NCI-H345 (cell line): ENCODE measurements around the gene PRPSAP2.
"Not testable (repeated sequence)": the region's sequence is repeated elsewhere in the genome, so short reads cannot be mapped to it uniquely, and the experiment has no call there.

Source experiments
- DNase-seq: peaks from one replicate; lab custom pipeline; 2025; lab: John Stamatoyannopoulos, UW

PRPSAP2 gene

GRCh38 chr17:18944646-18945045, 86.7 kb downstream of the PRPSAP2 start:
- no peak for DNase-seq

DNA sequence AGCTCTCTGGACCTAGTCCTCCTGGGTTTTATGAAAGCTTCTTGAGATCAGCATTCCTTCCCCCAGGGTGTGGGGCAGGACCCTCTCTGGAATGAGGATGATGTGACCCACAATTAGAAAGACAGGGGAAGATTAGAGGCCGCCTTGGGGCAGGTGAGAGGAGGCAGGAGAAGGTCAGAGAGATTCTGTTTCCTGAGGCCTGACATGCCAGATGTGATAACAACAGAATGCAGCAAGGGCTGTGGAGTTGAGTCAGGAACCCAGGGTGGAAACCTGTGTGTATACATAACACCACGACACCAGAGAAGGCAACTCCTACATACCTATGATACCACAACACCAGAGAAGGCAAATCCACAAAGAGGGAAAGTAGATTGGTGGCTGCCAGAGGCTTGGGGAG, 88.6 kb downstream of the PRPSAP2 start:
- DNase-seq, result no peak

DNA sequence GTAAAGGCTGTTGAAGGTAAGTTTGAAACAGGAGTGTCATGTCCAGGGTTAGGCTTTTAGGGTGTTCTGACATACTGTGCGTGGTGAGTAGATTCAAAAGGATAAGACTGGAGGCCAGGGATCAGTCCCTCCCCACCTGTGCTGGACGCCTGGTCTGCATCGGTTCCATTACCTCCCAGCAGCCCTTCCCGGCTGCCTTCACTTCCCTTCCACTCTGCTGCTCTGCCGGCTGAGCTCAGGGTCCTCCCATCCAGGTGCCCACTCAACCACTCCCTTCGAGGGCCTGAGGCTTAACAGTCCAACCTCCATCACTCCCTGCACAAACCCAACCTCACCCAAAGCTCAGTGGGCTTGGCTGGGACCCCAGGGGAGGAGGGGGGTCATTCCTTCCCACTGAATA, 89.9 kb downstream of the PRPSAP2 start:
- no peak for DNase-seq

GRCh38 chr17:18948476-18949006, 90.6 kb downstream of the PRPSAP2 start:
- no peak for DNase-seq

DNA sequence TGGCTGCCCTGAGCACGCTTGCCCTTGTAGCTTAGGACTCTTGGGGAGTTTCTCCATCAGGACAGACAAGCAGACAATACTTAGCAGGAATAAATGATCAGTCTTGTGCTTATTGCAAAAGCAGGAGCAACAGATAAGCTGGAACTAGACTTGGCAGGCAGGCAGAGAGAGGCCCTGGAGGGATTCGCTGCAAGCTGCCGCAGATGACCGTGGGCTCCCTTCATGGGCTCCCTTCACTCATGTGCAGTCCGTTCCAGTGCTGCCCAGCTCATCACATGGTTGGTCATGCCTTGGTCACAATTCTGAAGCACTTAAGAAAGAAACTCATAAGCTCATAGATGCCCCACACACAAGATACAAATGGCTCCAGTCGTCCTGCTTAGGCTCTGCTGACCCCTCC, 91.6 kb downstream of the PRPSAP2 start:
- no peak for DNase-seq

DNA sequence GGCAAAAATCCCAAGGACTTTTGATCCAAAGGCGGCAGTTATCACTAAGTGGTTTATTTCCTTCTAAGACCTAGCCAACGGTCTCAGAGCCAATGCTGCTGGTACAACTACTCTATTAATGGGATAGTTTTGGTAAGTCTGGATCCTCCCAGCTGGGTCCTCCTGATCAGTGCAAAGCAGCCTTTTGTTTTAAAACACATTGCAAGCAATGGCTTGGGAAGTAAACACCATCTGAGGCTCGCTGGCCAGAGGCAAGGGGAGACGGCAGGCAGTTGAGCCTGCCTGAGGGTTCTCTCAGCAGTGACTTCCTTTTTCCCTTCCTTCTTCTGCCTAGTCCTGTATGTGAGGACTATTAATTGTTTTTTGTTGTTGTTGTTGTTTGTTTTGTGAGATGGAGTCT, 92.4 kb downstream of the PRPSAP2 start:
- no peak for DNase-seq

- no peak for DNase-seq
Observed at GRCh38 chr17:18950944-18951905, 93.3 kb downstream of the PRPSAP2 start.

- DNase-seq, result no peak
Observed at GRCh38 chr17:18951941-18952842, 94.3 kb downstream of the PRPSAP2 start, which contains the start of gene SLC5A10. Gene SLC5A10, plus strand, starts transcription at chr17:18952165. Its CDS starts 41 bp downstream, at chr17:18952206.

DNA sequence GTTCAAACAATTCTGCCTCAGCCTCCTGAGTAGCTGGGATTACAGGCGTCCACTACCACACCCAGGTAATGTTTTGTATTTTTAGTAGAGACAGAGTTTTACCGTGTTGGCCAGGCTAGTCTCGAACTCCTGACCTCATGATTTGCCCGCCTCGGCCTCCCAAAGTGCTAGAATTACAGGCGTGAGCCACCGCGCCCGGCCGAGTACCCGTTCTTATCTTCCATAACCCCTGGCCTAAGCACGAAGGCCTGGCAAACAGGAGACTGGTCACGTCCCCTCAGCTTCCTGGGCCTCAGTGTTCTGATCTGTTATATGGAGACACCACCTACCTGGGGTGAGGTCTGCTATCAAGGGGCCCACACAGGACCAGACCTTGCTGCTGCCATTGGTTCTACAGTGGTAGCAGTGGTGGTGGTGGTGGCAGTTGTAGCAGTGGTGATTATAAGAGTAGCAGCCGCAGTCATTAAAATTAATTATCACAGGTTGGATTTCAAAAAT, 95.3 kb downstream of the PRPSAP2 start:
- DNase-seq, result no peak

DNA sequence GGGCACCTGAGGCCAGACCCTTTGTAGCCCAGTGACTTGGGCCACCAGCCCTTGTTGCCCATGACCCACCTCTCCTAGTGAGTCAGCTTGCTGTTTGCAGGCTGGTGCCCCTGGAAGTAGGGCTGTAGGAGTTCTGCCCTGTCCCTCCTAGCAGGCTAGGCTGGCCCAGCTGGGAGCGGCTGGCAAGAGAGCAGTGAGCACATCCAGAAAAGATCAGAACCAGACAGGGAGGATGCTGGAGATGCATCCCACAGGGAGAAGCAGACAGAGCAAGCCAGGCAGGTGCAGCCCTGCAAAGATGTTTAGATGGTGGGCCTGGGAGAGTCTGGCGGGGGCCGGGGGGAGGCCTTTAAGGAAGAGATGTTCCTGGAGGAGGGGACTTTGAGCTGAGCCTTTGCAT, 96.4 kb downstream of the PRPSAP2 start:
- DNase-seq, result no peak

DNA sequence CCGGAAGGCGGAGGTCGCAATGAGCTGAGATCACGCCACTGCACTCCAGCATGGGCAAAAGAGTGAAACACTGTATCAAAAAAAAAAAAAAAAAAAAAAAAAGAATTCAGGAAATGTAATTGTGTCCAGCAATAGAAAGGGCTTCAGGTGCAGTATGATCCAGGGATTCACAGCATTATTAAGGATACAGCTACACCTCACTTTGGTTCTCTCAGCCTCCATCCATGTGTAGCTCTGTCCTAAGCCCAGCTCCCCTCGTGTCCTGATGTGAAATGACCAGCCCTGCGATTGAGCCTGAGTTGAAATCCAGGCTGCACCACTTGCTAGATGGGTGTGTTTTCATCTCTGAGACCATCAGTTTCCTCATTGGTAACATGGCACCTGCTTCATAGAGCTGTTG, 97.1 kb downstream of the PRPSAP2 start:
- no peak for DNase-seq

- not testable (repeated sequence) for DNase-seq
Observed at GRCh38 chr17:18956021-18956420, 98.1 kb downstream of the PRPSAP2 start.

GRCh38 chr17:18956581-18956980, 98.7 kb downstream of the PRPSAP2 start:
- no peak for DNase-seq

DNA sequence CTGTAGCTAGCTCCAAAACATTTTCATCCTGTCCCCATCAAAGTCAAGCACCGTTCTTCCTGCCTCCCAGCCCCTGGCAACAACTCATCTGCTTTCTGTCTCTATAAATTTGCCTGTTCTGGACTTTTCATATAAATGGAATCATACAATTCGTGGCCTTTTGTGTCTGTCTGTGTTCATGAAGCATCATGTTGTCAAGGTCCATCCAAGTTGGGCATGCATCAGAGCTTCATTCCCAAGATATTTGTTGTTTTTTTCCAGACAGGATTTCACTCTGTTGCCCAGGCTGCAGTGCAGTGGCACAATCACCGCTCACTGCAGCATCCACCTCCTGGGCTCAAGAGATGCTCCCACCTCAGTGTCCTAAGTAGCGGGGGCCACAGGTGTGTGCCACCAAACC, 99.9 kb downstream of the PRPSAP2 start:
- no peak for DNase-seq

GRCh38 chr17:18958611-18959010, 100.7 kb downstream of the PRPSAP2 start:
- no peak for DNase-seq

- DNase-seq, result no peak
Observed at GRCh38 chr17:18959071-18959844, 101.3 kb downstream of the PRPSAP2 start.

DNA sequence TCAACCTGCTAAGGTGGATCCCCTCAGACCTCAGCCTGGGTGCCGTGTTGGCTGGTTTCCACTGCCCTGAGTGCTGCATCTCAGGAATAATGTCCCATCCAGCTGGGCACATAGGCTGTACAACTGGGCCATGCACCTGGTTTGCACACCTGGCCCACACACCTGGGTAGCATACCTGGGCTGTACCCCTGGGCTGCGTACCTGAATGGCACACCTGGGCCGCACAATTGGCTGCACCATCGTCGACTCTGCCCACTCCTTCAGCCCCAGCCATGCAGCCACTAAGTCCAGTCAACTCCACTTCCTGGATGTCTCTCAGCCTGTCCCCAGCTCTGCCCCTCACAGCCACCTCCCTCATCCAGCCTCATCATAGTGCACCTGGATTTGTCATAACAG, 101.9 kb downstream of the PRPSAP2 start:
- no peak for DNase-seq

DNA sequence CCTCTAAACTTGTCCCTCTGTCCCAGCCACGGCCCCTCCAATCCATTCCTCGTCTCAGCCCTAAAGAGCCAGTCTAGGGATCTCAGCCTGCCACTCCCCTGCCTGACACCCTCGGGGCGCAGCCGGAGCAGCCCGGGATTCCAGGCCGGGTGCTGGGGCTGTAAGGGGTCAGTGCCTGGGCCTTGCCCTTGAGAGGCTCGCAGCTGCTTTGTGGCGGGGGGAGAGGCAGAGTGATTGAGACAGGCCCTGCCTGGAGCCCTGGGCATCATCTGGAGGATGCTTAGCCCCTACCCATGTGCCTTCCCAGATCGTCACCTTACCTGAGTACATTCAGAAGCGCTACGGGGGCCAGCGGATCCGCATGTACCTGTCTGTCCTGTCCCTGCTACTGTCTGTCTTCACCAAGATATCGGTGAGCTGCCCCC, 102.3 kb downstream of the PRPSAP2 start:
- no peak for DNase-seq

DNA sequence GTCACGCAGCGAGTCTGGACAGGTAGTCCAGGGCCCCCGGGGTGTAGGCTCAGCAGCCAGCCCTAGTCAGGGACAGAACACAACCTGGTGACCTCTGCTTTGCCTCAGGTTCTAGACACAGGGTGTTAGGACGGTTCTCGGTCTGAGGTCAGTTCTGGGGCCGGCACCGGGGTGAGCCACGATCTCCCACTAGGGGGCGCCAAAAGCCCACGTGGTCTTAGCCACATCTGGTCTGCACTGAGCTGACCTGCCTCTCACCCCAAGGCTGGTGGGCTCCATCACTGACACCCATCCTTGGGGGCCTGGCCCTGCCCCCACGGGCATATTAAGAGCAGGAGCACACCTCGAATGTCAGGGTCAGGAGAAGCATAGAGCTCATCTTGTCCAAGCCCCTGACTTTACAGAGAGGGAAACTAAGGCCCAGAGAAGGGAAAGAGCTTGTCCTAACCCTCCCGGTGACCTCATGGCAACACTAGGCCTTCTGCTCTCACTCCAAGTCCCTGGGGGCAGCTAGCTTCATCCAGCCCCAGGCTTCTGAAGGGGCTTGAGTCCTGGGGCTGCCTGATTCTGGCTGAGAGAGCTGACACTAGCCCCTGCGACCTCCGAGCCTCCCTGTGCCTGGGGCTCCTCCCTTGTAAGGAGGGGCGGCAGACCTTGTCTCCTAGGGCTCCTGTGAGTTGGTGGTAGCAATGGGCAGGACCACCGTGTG, 103.0 kb downstream of the PRPSAP2 start:
- peak; percentile 52 for DNase-seq

DNA sequence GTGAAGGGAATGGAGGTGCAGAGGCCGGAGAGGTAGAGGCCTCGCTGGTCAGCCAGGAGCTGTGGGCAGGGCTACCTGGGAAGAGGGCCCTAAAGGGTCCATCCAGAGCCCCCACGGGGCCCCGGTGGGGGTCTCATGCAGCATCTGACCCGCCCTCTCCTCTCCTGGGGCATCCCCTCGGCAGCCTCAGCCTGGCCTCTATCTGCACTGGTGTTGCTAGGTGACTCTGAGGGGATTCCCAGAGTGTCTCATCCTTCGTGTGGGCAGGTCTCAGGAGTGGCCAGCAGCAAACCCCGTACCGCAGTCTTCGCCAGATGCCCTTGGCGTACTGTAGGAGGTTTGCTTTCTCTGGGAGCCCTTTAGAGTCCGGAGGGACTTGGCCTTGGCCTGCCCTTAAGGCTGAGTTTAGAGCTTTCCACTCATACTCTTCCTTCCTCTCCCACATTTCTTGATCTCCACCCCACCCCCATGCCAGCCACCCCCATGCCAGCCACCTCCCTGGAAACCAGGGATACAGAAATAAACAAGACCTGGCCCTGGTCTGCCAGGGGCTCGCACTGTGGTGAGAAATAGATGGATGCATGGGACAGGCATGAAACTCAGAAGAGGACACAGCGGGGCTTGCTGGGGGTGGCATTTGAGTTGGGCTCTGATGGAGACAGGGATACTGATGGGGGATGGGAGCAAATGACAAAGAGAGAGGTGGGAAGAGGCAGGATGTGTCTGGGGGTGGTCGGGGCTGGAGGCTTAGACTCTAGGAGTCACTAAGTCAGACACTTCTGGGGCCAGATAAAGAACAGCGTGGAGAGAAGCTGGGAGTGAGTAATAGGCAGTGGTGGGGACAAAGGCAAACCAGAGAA, 103.9 kb downstream of the PRPSAP2 start:
- DNase-seq, result no peak
